ENCODE results near the gene NIPAL4.

NIPAL4 gene

DNA sequence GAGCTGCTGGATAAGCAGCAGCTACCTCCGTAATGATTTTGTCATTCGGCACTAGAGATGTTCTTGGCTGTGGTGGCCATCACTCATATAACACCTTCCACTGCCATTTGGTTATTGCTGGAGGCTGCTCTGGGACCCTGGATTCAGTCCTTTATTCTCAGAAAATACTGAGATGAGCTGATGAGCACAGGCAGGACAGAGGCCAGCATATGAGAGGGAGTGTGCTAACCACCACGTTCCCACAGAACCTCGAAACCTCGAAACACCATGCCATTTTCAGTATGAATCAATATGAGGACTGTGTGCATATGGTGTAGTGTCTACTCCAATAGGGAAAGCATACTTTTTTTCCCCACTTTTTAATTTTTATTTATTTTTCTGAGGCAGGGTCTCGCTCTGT, 59.0 kb downstream of the NIPAL4 start:
- no peak for DNase-seq

- DNase-seq = no peak
Measured at GRCh38 chr5:157519579-157520253, 59.7 kb downstream of the NIPAL4 start.

GRCh38 chr5:157520911-157521703, 61.1 kb downstream of the NIPAL4 start:
- DNase-seq = peak; percentile 12 to 22

- no peak for DNase-seq
Measured at GRCh38 chr5:157521704-157522029, 61.7 kb downstream of the NIPAL4 start.

DNA sequence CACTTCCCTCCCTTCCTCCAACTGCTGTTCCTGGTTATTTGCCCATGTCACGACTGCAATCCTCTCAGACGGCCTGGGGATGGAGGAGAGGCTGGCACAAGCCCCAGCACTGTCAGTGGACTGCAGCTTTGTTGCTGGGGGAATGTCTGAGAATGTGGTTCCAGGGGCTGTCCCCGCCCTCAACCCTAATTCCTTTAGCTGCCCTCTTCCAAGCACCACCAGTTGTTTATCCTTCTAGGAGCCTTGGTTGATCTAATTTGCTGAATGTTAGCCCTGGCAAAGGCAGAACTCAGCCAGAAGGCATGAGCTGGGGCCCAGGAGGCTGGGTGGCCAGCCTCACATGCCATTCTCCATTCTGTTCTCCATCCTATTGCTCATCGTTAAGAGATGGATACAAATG, 64.0 kb downstream of the NIPAL4 start:
- no peak for DNase-seq

Data from inflammatory macrophage (primary cell).